Glomerular visceral epithelial cell (primary cell): ENCODE data around the gene DIP2B.
A peak's percentile ranks its signal among the peaks of the same experiment; 100 is the strongest.

ENCODE experiments used
- DNase-seq: peaks from one replicate; pipeline ENCODE4 v3.0.0-alpha.2; 2016; ENCODE audit errors: extremely low spot score

Gene DIP2B

DNA sequence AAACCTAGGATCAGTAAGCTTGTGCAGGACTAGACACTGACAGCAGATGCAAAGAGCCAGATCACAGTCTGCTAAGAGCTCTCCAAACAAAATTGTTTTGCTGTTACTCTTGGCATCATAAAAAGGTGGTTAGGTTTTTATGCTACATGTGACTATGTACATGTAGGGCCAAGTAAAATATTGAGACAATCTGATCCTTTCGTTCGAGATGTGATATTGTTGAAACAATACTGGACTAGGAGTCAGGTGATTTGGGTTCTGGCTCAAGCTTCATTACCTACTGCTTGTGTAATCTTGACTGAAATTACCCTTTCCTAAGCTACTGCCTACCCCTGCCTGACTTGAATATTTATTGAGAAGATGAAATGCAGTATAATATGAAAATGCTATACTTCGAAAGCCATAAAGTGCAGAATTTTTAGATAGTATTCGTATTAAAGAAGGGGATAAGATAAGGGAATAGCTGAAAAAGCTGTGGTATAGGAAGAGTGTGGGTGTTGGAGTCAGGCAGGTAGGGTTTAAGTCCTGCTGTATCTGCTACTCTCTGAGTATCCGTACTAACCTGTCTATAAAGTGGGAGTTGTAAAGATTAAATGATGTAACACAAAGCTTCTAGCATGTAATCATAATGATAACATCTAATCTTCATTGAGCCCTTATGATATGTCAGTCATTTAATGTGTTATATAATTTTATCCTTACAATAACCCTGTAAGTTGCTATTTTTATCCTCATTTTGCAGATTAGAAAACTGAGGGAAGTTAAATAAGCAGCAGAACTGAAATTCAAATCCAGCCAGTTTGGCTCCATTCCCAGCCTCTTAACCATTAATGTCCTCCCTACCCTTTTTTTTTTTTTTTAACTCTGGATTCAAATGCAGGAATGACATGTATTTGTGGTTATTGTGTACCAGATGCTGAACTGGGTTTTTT lies 220.5 kb downstream of the DIP2B start:
- no peak for DNase-seq

DNA sequence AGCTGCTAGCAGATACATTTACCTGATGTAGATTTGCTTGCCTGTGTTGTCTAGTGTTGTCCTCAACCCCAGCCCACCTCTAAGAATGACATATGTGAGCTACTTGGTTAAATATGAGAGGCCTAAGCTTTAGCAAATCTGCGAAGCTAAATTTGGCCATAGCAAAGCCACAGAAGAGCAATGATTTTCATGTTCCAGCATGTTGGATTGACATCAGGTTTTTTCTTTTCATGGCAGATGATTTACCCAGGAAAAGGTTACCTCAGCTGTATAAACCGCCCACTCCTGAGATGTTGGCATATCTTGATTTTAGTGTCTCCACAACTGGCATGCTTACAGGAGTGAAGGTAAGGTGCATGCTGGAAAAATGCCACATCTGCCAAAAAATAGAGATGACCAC lies 222.7 kb downstream of the DIP2B start:
- no peak for DNase-seq

DNA sequence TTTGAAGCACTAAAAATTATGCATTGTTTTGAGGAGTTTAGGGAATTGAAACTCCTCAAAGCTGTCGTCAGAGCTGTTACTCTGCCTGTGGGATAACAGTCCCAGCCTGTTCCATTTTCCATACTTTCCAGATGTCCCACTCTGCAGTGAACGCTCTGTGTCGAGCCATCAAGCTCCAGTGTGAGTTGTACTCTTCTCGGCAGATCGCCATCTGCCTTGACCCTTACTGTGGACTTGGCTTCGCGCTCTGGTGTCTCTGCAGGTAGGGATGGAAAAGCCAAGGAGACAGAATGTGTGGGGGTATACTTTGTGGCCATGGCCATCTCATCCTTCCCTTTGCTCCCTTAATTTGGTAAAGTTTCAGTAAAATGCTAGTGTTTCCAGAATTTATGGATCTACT lies 223.6 kb downstream of the DIP2B start:
- no peak for DNase-seq

DNA sequence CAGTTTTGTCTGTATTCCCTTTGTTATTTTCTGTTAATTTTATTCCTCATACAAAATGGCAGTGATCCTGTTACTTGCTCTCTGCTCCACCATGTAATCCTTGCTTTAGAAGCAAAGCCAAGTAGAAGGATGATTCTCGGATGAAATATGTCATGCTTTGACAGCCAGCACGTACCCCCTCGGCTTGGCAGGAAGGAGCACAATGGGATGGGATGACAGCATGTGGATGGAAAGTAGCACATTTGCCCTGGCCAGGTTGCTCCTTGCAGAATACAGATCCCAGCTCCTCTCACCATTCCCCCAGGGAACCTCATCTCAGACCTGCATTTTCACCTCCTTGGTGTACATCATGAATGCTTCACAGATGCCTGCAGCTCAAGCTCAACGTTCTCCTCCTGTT lies 224.1 kb downstream of the DIP2B start:
- no peak for DNase-seq

DNA sequence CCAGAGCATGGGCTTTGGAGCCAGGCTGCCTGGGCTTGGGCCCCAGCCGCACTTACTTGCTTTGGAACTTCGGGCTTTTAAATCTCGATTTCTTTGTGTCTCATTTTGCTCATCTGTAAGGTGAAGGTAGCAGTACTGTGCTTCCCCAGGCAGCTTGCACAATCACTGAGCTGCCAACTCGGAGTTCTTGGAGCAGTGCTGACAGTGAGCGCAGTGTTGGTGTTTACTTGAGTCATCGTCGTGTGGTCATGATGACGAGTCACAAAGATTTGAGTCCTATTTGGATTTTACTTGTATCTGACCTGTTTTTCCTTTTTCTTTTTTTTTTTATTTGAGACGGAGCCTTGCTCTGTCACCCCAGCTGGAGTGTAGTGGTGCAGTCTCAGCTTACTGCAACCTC lies 227.8 kb downstream of the DIP2B start:
- peak; percentile 8 for DNase-seq

DNA sequence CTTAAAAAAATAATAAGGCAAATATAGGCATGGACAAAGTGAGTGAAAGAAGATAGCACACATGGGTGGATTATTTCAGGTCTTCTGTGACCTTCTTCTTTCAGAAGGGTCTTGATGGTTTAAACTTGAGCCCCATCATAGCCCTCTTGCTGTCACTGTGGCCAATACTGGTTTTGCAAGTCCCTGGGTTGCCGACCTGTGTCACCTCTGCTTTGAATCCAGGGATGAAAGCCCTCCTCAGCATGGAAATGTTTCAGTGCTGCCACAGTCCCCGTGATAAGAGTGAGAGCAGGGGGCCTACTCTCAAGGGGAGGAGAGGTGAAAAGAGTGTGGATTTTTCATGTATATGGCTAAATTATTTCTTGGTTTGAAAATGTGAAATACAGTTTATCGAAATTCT lies 228.9 kb downstream of the DIP2B start:
- no peak for DNase-seq

DNA sequence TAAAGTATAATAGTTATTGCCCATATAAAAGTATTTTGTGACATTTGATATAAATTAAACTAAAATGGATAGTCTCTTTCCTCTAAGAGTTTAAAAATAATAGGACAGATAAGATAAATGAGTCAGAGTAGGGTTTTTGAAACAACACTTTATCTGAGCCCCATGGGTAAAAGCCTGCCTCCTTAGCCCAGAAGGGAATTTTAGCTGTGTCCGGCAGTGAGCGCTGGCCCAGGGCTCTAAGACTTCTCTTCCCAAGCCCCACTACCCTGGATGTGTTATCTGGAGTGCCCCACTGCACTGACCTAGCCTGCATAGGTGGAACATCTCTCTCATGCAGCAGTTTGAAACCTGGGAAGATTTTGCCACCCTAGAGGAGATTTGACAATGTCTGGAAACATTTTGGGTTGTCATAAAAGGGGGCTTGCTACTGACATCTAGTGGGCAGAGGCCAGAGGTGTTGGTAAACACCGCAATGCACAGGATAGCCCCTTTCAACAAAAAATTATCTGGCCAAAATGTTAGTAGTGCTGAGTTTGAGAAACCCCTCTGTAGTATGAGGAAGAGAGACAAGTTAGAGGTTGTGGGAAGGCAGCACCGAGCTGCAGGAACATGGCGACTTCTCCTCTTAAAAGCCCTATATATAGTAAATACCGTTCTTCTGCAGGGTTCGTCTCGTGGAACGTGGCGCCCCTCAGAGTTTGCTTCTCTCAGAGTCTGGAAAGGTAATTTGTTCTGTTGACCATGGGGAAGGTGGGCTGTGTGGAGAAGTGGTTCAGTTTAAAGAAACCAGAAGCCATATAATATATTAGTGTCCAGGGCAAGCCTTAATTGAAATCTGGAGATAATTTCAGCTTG lies 229.9 kb downstream of the DIP2B start:
- DNase-seq: peak; percentile 29

DNA sequence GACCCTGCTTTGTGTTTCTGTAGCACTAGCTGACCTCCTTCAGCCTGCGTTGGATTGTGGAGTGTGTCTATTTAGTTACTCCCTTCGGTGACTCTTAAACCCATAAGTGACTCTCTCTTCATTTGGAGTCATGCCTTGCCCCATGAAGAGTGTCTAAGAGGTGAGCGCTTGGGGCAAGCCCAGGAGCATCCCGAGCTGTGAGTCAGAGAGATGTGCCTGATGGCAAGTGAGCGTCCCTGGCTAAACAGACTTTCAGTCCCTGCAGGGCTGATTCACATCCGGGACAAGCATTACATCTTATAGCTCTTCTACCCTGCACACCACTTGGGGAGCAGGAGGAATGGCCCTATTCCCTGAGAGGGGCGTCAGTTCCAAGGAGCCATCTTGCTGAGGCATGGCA lies 234.8 kb downstream of the DIP2B start:
- no peak for DNase-seq

DNA sequence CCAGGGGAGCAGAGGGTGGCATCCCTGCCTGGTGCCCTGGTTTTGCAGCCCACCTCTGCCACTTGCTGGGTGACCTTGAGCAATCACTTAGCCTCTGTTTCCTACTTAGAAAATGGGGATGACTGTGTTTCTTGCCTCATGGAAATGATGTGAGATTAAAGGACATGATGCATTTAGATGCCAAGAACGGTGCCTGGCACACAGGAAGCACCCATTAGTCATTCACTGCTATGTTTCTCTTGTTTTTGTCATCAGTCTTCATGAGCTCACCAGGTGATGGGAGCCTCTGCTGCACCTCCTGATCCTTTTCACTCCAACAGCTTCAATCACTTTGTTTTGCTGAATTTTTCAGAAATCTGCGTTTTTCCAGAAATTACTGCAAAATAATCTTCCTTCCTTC lies 235.5 kb downstream of the DIP2B start:
- no peak for DNase-seq

DNA sequence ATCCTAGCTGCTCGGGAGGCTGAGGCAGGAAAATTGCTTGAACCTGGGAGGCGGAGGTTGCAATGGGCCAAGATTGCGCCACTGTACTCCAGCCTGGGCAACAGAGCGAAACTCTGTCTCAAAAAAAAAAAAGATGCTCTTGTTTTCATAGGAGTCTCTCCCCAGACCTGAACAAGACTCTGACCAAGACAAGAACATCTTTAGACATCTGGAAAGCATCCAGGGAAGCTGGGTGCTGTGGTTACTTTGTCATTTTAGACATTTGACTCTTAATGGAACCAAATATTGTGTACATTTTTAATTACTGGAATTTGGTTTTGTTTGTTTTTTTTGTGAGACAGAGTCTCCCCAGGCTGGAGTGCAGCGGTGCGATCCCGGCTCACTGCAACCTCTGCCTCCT lies 238.0 kb downstream of the DIP2B start:
- no peak for DNase-seq

DNA sequence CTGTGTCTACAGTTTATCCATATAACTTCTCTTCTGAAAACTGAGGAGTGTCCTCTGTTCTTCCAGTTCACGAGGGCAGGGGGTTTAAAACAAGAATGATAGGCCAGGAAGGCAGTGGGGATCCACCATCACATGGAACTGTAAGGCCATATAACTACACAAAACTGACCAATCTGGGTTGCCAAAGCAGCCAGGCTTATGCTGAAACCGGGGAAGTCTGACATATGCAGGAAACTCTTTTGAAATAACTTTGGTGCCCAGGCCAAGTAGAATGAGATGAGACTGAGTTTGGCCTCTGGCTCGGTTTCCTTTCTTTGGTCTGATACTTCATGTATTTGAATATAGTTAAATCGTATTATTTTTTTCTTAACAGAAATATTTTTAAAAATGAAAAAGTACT lies 241.1 kb downstream of the DIP2B start:
- no peak for DNase-seq

DNA sequence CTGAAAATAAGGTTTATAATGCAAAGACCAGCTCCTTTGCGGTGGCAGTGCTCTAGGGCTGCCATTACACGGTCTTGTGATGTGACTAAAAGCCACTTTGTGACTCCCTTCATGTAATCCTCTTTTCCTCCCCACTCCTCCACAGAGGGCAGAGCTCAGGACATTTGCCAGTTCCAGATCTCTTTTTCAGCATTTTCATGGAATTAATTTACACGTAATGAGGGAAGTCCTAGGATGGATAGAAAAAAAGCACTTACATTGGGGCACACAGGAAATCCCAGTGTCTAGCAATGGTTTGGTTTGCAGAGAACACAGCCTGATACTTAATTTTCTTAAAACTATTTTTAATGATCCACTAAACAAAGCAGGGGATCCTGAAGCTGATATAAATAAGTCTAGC lies 241.6 kb downstream of the DIP2B start:
- DNase-seq: no peak

DNA sequence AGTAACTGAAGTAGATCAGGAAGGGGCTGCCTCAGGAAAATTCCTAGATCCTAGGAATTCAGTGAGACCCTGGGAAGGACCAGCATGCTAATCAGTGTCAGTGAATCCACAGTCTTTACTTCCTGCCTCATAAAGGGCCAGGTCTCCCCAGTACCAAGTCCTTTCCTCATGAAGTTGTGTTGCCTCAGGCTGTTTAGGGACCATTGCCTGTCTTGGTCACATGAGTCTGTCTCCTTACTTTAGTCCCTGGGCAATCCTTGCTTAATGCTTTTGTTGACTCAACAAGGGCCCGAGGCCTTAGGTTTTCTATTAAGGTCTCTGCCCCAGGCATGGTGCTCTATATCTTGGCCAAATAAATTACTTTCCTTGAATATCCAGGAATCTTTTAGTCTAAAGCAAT lies 243.0 kb downstream of the DIP2B start:
- DNase-seq: no peak

DNA sequence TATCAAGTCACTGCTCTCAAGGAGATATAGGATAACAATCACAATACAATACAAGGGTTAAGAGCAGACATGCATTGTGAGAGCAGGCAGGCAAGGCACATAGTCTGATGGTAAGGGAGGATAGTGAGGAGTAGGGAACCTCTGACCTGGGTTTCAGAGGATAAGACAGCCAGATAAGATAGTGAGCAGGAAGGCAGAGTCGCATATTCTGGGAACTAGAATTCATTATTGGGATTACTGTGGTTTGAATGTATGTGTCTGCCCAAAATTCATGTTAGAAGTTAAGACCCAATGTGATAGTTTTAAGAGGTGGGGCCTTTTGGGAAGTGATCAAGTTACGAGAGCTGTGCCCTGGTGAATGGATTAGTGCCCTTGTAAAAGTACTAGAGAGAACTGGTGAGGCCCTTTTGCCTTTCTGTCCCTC lies 244.7 kb downstream of the DIP2B start:
- no peak for DNase-seq

DNA sequence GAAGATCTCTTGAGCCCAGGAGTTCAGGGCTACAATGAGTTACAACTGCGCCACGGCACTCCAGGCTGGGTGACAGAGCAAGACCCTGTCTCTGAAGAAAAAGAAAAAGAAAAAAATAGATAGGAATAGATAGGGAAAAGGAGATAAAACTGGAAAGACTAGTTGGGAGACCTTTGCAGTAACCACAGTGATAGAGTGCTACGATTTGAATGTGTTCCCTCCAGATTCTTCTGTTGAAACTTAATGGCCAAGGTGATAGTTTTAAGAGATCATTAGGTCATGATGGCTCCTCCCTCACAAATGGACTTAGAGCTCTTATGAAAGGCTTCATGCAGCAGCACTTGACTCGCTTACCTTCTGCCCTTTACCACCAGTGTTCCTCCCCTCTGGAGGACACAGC lies 245.6 kb downstream of the DIP2B start:
- DNase-seq: no peak

DNA sequence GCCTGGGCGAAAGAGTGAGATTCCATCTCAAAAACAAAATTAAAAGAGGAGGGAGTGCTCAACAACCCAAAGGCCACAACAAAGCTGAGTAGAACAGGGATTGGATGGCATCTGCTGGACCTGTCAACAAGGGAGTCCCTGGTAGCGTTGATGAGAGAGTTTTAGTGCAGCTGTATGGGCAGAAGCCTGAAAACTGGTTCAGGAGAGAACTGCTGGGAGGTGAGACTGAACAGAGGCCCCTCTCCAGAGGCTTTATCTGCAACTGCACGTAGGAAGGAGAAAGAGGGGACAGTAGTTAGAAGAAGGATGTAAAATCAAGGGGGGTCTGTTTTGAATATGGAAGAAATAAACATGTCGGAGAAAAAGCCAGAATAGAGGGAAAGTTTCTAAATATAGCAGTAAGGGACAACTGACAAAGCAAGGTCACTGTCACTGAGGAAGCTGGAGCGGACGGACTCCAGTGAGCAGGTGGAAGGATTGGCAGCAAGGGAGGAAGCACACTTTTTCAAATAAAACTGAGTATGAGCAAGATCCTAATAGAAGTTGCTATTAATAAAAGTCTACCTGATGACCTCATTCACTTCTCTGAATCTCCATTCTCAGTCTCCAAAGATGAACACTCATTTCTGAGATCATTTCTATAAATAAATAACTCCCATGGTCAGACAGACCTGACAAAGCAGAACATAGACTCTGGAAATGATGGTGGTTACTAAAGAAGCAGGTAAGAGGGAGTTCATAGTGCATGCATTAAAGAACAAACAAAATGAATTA lies 247.3 kb downstream of the DIP2B start:
- peak; percentile 49 for DNase-seq

DNA sequence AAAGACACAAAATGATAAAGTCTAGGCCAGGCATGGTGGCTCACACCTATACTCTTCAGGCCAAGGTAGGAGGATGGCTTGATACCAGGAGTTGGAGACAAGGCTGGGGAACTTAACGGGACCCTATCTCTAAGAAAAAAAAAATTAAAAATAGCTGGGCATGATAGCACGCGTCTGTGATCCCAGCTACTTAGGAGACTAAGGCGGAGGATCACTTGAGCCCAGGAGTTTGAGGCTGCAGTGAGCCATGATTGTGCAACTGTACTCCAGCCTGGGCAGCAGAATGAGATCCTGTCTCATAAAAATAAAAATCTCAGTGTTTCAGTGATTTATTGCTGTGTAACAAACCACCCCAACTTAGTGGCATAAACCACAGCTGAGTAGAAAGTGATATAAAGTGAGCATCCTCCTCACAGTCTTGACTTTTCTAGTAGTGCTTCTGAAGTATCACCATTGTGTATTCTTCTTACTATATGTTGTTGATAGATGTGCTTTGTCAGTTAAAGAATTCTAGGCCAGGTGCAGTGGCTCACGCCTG lies 248.5 kb downstream of the DIP2B start:
- no peak for DNase-seq

DNA sequence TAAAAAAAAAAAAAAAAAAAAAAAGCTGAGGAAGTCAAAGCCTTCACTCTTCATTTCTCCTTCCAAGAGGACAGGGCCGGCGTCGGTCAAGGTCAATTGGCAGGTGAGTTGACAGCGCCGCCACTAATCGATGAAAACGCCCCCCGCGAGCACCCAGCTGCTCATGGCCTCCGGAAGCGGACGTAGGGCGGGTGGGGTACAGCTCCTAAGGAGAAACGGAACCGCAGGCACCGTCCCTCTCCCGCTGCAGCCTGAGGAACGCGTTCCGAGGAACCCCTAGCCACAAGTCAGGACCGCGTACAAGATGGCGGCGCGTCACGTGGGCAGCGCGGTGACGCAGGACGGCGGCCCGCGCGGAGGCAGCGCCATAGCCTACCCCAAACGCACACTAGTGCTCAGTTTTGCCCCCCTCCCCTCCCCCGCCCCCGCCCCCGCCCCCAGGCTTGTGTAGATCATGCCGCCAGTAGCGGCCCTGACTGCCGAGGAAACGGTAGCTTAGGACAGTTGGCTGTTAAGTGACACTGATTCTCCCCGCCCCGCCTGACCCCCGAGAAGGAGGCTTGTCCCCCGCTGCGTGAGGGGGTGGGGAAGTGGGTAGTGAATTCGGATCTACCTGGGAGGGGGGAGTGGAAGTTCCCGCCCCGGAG lies 259.0 kb downstream of the DIP2B start, which contains the start of gene ATF1:
Gene ATF1 (plus strand): TSS at position 463 of the 647 bp plus-strand sequence. CDS start 16,045 bp downstream, outside the sequence.
- DNase-seq: peak; percentile 92

DNA sequence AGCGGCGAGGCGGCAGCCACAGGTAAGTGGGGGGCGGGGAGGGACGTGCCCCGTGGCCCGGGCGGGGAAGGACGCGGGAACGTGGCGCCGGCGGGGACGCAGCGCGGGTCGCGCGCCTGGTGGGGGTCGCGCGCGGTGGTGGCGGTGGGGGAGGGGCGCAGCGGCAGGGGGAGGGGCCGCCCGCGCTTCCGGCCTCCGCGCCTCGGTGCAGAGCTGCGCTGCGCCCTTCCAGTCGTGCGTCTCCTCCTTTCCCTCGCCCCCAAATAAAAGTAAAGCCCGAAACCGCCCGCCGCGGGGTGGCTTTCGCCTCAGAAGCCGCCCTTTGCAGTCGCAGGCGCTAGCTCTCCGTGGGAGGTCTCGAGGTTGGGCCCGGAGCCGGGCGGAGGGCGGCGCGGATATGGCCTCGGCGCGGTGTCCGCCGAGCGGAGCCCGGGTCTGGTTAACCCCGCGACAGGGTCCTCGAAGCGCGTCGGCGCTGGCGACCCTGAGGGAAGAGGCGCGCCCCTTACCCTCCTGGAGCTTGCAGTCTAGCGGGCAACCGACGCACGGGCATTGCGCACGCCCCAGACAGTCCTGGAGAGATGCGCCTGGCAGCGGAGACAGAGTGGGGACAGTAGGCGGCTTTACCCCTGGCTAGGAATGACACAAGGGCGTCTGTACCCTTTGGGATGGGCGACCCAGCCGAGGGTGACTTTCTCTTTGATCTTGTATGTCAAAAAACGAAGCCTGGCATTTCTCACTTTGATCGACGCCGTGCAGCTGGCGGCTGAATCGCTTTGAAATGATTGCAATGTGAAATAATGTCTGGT lies 259.7 kb downstream of the DIP2B start:
- peak; percentile 30 for DNase-seq
